ENCODE results near the gene RBM42.

The RBM42 gene

GRCh38 chr19:35621708-35622107 is 7.1 kb upstream of the RBM42 start:
- no peak for DNase-seq

GRCh38 chr19:35622750-35623149 is 6.1 kb upstream of the RBM42 start:
- no peak for DNase-seq

GRCh38 chr19:35623327-35624010 is 5.4 kb upstream of the RBM42 start:
- no peak for DNase-seq

GRCh38 chr19:35628264-35628564 is 622 bp upstream of the RBM42 start:
- DNase-seq: no peak

- no peak for DNase-seq
These were observed 447 bp downstream of the RBM42 start for GRCh38 chr19:35629332-35629633.

- DNase-seq: no peak
These were observed 5.0 kb downstream of the RBM42 start for GRCh38 chr19:35633727-35634440.

- no peak for DNase-seq
These were observed 7.8 kb downstream of the RBM42 start for GRCh38 chr19:35636651-35637050.

GRCh38 chr19:35637165-35637564 is 8.3 kb downstream of the RBM42 start:
- no peak for DNase-seq

- no peak for DNase-seq
These were observed 10.4 kb downstream of the RBM42 start for GRCh38 chr19:35639321-35639639.

GRCh38 chr19:35639863-35640262 is 11.0 kb downstream of the RBM42 start:
- DNase-seq: no peak

- DNase-seq: peak; percentile 35
These were observed 12.8 kb downstream of the RBM42 start, which contains the start of gene ETV2 for GRCh38 chr19:35641515-35642151. ETV2 (plus strand) TSS chr19:35641745; CDS start chr19:35642461, 716 bp downstream.

GRCh38 chr19:35642312-35642711 is 13.5 kb downstream of the RBM42 start:
- no peak for DNase-seq

GRCh38 chr19:35642798-35643254 is 14.0 kb downstream of the RBM42 start:
- DNase-seq: no peak

- DNase-seq: peak; percentile 81
These were observed 14.7 kb downstream of the RBM42 start for GRCh38 chr19:35643255-35644205.

GRCh38 chr19:35644206-35644986 is 15.6 kb downstream of the RBM42 start:
- peak; percentile 99 for DNase-seq

GRCh38 chr19:35644987-35645679 is 16.3 kb downstream of the RBM42 start:
- DNase-seq: peak; percentile 83

- no peak for DNase-seq
These were observed 17.1 kb downstream of the RBM42 start for GRCh38 chr19:35645680-35646511.

- peak; percentile 98 for DNase-seq
These were observed 19.5 kb downstream of the RBM42 start, which contains the start of gene COX6B1 for GRCh38 chr19:35648017-35648961. COX6B1 (plus strand) TSS chr19:35648323; CDS start chr19:35651244, 2,921 bp downstream.

- DNase-seq: no peak
These were observed 21.7 kb downstream of the RBM42 start for GRCh38 chr19:35650581-35650980.
